Neural progenitor cell (in vitro differentiated cells): ENCODE data around the gene ANKRD28. TPM values are rescaled to one million over a fixed set of nuclear protein-coding genes. Genes with fewer than 3 reads are reported as not detected.
A peak's percentile ranks its signal among the peaks of the same experiment; 100 is the strongest.

Experiments
- DNase-seq: peaks from one replicate; pipeline ENCODE4 v3.0.0-alpha.2; 2016; ENCODE audit warnings: low spot score
- H2AFZ ChIP-seq: fragments of 200-600 bp; sonication (generic); replicated peaks from 2 replicates; pipeline ENCODE4 v1.6.1; 2016; ENCODE audit warnings: antibody characterized with exemption
- H3F3A ChIP-seq: fragments of 200-600 bp; sonication (generic); 2 replicates; pipeline ENCODE4 v1.6.1; 2016; ENCODE audit warnings: antibody characterized with exemption, low read depth
- H3K27ac ChIP-seq: fragments of 200-600 bp; sonication (generic); 2 replicates; pipeline ENCODE4 v1.5.1; 2016; ENCODE audit warnings: mild to moderate bottlenecking
- H3K27me3 ChIP-seq: fragments of 200-600 bp; sonication (generic); 2 replicates; pipeline ENCODE4 v1.6.1; 2016; ENCODE audit warnings: mild to moderate bottlenecking, moderate library complexity
- H3K36me3 ChIP-seq: fragments of 200-600 bp; sonication (generic); 2 replicates; pipeline ENCODE4 v1.5.1; 2016
- H3K4me1 ChIP-seq: fragments of 200-600 bp; sonication (generic); 2 replicates; pipeline ENCODE4 v1.6.1; 2016; ENCODE audit warnings: mixed run types
- H3K4me2 ChIP-seq: fragments of 200-600 bp; sonication (generic); 2 replicates; pipeline ENCODE4 v1.6.1; 2016
- H3K4me3 ChIP-seq: fragments of 200-600 bp; sonication (generic); 2 replicates; pipeline ENCODE4 v1.5.1; 2016
- H3K79me2 ChIP-seq: fragments of 200-600 bp; sonication (generic); 2 replicates; pipeline ENCODE4 v1.6.1; 2016; ENCODE audit warnings: low read depth
- H3K9ac ChIP-seq: fragments of 200-600 bp; sonication (generic); 2 replicates; pipeline ENCODE4 v1.6.1; 2016
- H3K9me3 ChIP-seq: fragments of 200-600 bp; sonication (generic); 2 replicates; pipeline ENCODE4 v1.5.1; 2016; ENCODE audit warnings: low read depth
- H4K20me1 ChIP-seq: fragments of 200-600 bp; sonication (generic); 2 replicates; pipeline ENCODE4 v1.6.1; 2016; ENCODE audit warnings: low read depth
- H3K27ac Mint-ChIP-seq: 3 replicates; pipeline ENCODE4 v1.8.0; 2021; ENCODE audit warnings: mixed read lengths
- H3K27me3 Mint-ChIP-seq: 2 replicates; pipeline ENCODE4 v1.8.0; 2022; ENCODE audit warnings: low read depth, mild to moderate bottlenecking, inconsistent platforms, moderate library complexity, mixed read lengths; ENCODE audit not compliant: insufficient read depth
- H3K36me3 Mint-ChIP-seq: 3 replicates; pipeline ENCODE4 v1.8.0; 2021; ENCODE audit warnings: mixed read lengths
- H3K4me1 Mint-ChIP-seq: 3 replicates; pipeline ENCODE4 v1.8.0; 2021; ENCODE audit warnings: mixed read lengths
- H3K4me3 Mint-ChIP-seq: 3 replicates; pipeline ENCODE4 v1.8.0; 2021; ENCODE audit warnings: mild to moderate bottlenecking, moderate library complexity, mixed read lengths
- H3K9me3 Mint-ChIP-seq: 3 replicates; pipeline ENCODE4 v1.8.0; 2020; ENCODE audit warnings: mixed read lengths
- CTCF ChIP-seq: fragments of 200-600 bp; sonication (generic); IDR thresholded peaks from 2 replicates; pipeline ENCODE4 v1.5.1; 2017; ENCODE audit warnings: antibody characterized with exemption, mild to moderate bottlenecking
- EZH2 ChIP-seq: fragments of 200-600 bp; sonication (generic); IDR thresholded peaks from 2 replicates; pipeline ENCODE4 v1.6.1; 2017; ENCODE audit warnings: antibody characterized with exemption, mild to moderate bottlenecking, moderate library complexity
- EZH2phosphoT487 ChIP-seq: fragments of 200-600 bp; sonication (generic); IDR thresholded peaks from 2 replicates; pipeline ENCODE4 v1.6.1; 2017; ENCODE audit warnings: antibody characterized with exemption
- total RNA-seq: library from RNA; depleted of rRNA; stranded (reverse); fragments of >200 nt; gene quantifications from 2 replicates; pipeline ENCODE4 v1.2.3, GENCODE V29; 2015; ENCODE audit warnings: low replicate concordance

Gene ANKRD28
- total RNA-seq, 1 donor from 2014 or later: 36.4 TPM

DNA sequence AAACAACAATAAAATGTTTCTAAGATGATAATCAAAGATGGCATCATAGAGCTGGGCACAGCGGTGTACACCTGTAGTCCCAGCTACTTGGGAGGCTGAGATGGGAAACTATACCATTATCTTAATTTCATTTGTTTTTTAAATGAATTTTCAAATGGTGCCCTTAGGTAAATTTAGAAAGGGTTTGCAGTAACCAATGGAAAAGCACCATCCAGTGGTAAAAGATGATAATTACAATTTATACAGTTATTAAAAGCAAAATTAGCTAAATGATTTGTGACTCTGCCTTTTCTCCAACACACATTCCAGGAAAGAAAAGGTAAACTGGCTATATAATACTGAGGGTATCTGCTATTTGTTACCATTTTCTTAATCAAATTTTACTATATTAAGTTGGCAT lies 14.4 kb upstream of the ANKRD28 start:
- H3K79me2 ChIP-seq: peaks cover 37% of the 10 kb centered on the region
- H3K4me3 ChIP-seq: no peak overlapping the region
- H3K4me2 ChIP-seq: no peak overlapping the region
- Mint-ChIP-seq H3K4me3 (no peak overlapping the region), H3K4me1 (no peaks in the 10 kb centered on the region), H3K9me3 (no peaks in the 10 kb centered on the region), H3K27ac (no peak overlapping the region), H3K27me3 (no peaks in the 10 kb centered on the region), H3K36me3 (no peaks in the 10 kb centered on the region)
- TF ChIP-seq CTCF (peak; percentile 50), EZH2phosphoT487 (no peak)
- no peak overlapping the region for H2AFZ ChIP-seq
- H3K27me3 ChIP-seq: no peaks in the 10 kb centered on the region
- no peaks in the 10 kb centered on the region for H3K36me3 ChIP-seq
- H3K9me3 ChIP-seq: no peaks in the 10 kb centered on the region
- no peak overlapping the region for H3K9ac ChIP-seq
- no peak overlapping the region for H3K27ac ChIP-seq
- DNase-seq: no peak
- peaks cover 5% of the 10 kb centered on the region for H3K4me1 ChIP-seq
- no peaks in the 10 kb centered on the region for H3F3A ChIP-seq
- no peaks in the 10 kb centered on the region for H4K20me1 ChIP-seq

DNA sequence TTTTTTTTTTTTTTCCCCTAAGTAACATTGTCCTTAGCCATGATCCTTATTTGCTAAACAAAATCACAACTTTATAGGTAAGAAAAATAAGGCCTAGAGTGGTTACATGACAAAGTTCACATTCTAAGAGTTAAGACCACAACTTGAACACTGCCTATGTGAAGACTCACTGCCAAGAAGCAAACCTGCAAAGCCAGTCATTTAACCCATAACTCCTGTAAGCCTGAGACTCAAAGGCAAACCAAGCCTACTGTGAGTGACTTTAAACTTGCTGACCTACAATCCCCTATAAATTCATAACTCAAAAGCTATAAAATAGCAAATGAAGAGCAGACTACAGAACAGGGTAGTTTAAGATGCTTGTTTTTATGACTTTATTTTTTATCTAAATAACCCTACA lies 12.9 kb upstream of the ANKRD28 start:
- no peaks in the 10 kb centered on the region for H3K9me3 Mint-ChIP-seq
- H3K9ac ChIP-seq: no peak overlapping the region
- no peaks in the 10 kb centered on the region for H3F3A ChIP-seq
- H3K27ac ChIP-seq: no peak overlapping the region
- H3K36me3 ChIP-seq: no peaks in the 10 kb centered on the region
- H4K20me1 ChIP-seq: no peaks in the 10 kb centered on the region
- no peak for TF ChIP-seq CTCF
- no peak for TF ChIP-seq EZH2phosphoT487
- TF ChIP-seq EZH2: no peak
- H3K79me2 ChIP-seq: peaks cover 31% of the 10 kb centered on the region
- H3K4me3 ChIP-seq: no peak overlapping the region
- H3K4me3 Mint-ChIP-seq: no peak overlapping the region
- no peak overlapping the region for H3K27ac Mint-ChIP-seq
- H3K9me3 ChIP-seq: no peaks in the 10 kb centered on the region
- H3K27me3 ChIP-seq: no peaks in the 10 kb centered on the region
- H3K27me3 Mint-ChIP-seq: no peaks in the 10 kb centered on the region
- no peaks in the 10 kb centered on the region for H3K36me3 Mint-ChIP-seq
- no peak overlapping the region for H3K4me2 ChIP-seq
- peaks cover 5% of the 10 kb centered on the region for H3K4me1 ChIP-seq
- H2AFZ ChIP-seq: no peak overlapping the region
- DNase-seq: no peak
- no peaks in the 10 kb centered on the region for H3K4me1 Mint-ChIP-seq

- no peaks in the 10 kb centered on the region for H4K20me1 ChIP-seq
- Mint-ChIP-seq H3K9me3 (no peaks in the 10 kb centered on the region), H3K36me3 (peaks cover 2% of the 10 kb centered on the region)
Measured at GRCh38 chr3:15809313-15809712, 11.5 kb upstream of the ANKRD28 start.

More at GRCh38 chr3:15809313-15809712, 11.5 kb upstream of the ANKRD28 start:
- H3K4me1 Mint-ChIP-seq: no peaks in the 10 kb centered on the region
- H3K27ac Mint-ChIP-seq: no peak overlapping the region
- Histone ChIP-seq H3K9ac (no peak overlapping the region), H3K79me2 (peaks cover 18% of the 10 kb centered on the region), H3K36me3 (no peaks in the 10 kb centered on the region), H3K9me3 (no peaks in the 10 kb centered on the region), H3K4me2 (no peak overlapping the region), H3K27me3 (no peaks in the 10 kb centered on the region), H3K4me1 (peaks cover 5% of the 10 kb centered on the region), H3K27ac (no peak overlapping the region), H3K4me3 (no peak overlapping the region), H2AFZ (no peak overlapping the region), H3F3A (no peaks in the 10 kb centered on the region)
- no peak for DNase-seq
- no peak overlapping the region for H3K4me3 Mint-ChIP-seq
- no peaks in the 10 kb centered on the region for H3K27me3 Mint-ChIP-seq
- TF ChIP-seq EZH2: no peak
- no peak for TF ChIP-seq CTCF
- no peak for TF ChIP-seq EZH2phosphoT487
